SK-N-SH (cell line): ENCODE results near the gene STAMBP.

Source experiments
- EZH2phosphoT487 ChIP-seq: fragments of 200-600 bp; sonication (generic); IDR thresholded peaks from 2 replicates; pipeline ENCODE4 v1.6.1; 2017; ENCODE audit warnings: low read depth, mixed run types, mild to moderate bottlenecking, antibody characterized with exemption, moderate library complexity, borderline replicate concordance
- JUND ChIP-seq: IDR thresholded peaks from 2 replicates; pipeline ENCODE4 v1.4.0; 2012
- MXI1 ChIP-seq: IDR thresholded peaks from 2 replicates; pipeline ENCODE4 v1.6.1; 2012; ENCODE audit warnings: mild to moderate bottlenecking, low read depth, low read length, improper control_type of control experiment
- SMC3 ChIP-seq: IDR thresholded peaks from 2 replicates; pipeline ENCODE4 v1.6.1; 2012; ENCODE audit warnings: low read depth, low read length, improper control_type of control experiment
- TF ChIP-seq, protein P1 (sequence below): fragments of 200-600 bp; sonication (generic); IDR thresholded peaks from 2 replicates; pipeline ENCODE4 v1.6.1; 2017; ENCODE audit warnings: antibody characterized with exemption, mild to moderate bottlenecking, moderate library complexity
- TF ChIP-seq, protein P2 (sequence below): IDR thresholded peaks from 2 replicates; pipeline ENCODE4 v1.6.1; 2012; ENCODE audit warnings: mild to moderate bottlenecking, low read depth, low read length, moderate library complexity

DNA sequence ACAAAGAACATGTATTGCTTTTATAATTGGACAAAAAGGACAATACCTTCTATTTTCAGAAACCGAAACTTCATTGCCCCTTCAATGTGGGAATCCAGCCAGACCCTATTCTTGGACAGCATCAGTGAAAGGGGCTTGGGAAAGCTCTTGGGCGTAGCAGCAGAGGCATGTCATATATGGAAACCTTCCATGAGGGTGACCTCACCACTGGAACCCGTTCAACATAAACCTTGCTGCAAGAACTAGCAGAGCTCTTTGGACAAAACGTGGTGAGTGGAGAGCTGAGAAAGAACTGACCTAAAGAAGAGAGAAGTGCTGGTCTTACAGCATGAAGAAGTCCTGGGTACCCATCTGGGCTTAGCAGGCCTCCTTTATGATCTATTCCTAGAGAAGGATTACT, 41.3 kb downstream of the STAMBP start:
- TF ChIP-seq, protein P1, sequence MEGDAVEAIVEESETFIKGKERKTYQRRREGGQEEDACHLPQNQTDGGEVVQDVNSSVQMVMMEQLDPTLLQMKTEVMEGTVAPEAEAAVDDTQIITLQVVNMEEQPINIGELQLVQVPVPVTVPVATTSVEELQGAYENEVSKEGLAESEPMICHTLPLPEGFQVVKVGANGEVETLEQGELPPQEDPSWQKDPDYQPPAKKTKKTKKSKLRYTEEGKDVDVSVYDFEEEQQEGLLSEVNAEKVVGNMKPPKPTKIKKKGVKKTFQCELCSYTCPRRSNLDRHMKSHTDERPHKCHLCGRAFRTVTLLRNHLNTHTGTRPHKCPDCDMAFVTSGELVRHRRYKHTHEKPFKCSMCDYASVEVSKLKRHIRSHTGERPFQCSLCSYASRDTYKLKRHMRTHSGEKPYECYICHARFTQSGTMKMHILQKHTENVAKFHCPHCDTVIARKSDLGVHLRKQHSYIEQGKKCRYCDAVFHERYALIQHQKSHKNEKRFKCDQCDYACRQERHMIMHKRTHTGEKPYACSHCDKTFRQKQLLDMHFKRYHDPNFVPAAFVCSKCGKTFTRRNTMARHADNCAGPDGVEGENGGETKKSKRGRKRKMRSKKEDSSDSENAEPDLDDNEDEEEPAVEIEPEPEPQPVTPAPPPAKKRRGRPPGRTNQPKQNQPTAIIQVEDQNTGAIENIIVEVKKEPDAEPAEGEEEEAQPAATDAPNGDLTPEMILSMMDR = no peak
- TF ChIP-seq SMC3 (no peak), JUND (no peak), MXI1 (no peak), EZH2phosphoT487 (no peak)
- TF ChIP-seq, protein P2, sequence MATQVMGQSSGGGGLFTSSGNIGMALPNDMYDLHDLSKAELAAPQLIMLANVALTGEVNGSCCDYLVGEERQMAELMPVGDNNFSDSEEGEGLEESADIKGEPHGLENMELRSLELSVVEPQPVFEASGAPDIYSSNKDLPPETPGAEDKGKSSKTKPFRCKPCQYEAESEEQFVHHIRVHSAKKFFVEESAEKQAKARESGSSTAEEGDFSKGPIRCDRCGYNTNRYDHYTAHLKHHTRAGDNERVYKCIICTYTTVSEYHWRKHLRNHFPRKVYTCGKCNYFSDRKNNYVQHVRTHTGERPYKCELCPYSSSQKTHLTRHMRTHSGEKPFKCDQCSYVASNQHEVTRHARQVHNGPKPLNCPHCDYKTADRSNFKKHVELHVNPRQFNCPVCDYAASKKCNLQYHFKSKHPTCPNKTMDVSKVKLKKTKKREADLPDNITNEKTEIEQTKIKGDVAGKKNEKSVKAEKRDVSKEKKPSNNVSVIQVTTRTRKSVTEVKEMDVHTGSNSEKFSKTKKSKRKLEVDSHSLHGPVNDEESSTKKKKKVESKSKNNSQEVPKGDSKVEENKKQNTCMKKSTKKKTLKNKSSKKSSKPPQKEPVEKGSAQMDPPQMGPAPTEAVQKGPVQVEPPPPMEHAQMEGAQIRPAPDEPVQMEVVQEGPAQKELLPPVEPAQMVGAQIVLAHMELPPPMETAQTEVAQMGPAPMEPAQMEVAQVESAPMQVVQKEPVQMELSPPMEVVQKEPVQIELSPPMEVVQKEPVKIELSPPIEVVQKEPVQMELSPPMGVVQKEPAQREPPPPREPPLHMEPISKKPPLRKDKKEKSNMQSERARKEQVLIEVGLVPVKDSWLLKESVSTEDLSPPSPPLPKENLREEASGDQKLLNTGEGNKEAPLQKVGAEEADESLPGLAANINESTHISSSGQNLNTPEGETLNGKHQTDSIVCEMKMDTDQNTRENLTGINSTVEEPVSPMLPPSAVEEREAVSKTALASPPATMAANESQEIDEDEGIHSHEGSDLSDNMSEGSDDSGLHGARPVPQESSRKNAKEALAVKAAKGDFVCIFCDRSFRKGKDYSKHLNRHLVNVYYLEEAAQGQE = no peak
